Liver (tissue), 9 donors: ENCODE results near the gene HMSD. TPM values are rescaled to one million over a fixed set of nuclear protein-coding genes. Genes with fewer than 3 reads are reported as not detected.

Experiments
- DNase-seq: peaks from one replicate; pipeline ENCODE4 v3.0.0-alpha.2; 2017; ENCODE audit warnings: low spot score
- H3K27ac ChIP-seq, 2 donors: one replicate each; pipeline ENCODE4 v1.7.0; 2013; ENCODE audit warnings: inconsistent platforms in 2 of 2, low read length in 2 of 2, control low read depth in 1 of 2, low read depth in 1 of 2, mild to moderate bottlenecking in 1 of 2
- H3K27me3 ChIP-seq, 4 donors: one replicate each; pipeline versions ENCODE4 v1.6.1 to v1.7.0; 2013; ENCODE audit warnings: low read length in 3 of 4, inconsistent platforms in 1 of 4, mild to moderate bottlenecking in 1 of 4, moderate library complexity in 1 of 4; ENCODE audit not compliant: control insufficient read depth in 4 of 4, insufficient read depth in 4 of 4
- H3K36me3 ChIP-seq, 4 donors: one replicate each; pipeline versions ENCODE4 v1.6.1 to v1.7.0; 2013; ENCODE audit warnings: low read length in 3 of 4, mild to moderate bottlenecking in 3 of 4, low read depth in 1 of 4, moderate library complexity in 1 of 4; ENCODE audit not compliant: control insufficient read depth in 4 of 4, insufficient read depth in 3 of 4
- H3K4me1 ChIP-seq, 4 donors: one replicate each; pipeline versions ENCODE4 v1.6.1 to v1.7.0; 2013; ENCODE audit warnings: low read length in 3 of 4, mild to moderate bottlenecking in 3 of 4, moderate library complexity in 1 of 4; ENCODE audit not compliant: control insufficient read depth in 4 of 4, insufficient read depth in 4 of 4
- H3K4me3 ChIP-seq, 3 donors: one replicate each; pipeline versions ENCODE4 v1.6.1 to v1.7.0; 2013; ENCODE audit warnings: low read length in 3 of 3, control low read depth in 1 of 3, low read depth in 1 of 3, mild to moderate bottlenecking in 1 of 3
- H3K9ac ChIP-seq, 2 donors: one replicate each; pipeline ENCODE4 v1.7.0; 2013; ENCODE audit warnings: low read length in 2 of 2, mild to moderate bottlenecking in 2 of 2, moderate library complexity in 2 of 2, control low read depth in 1 of 2, low read depth in 1 of 2
- H3K9me3 ChIP-seq, 4 donors: one replicate each; pipeline versions ENCODE4 v1.6.1 to v1.7.0; 2013; ENCODE audit warnings: low read length in 3 of 4; ENCODE audit not compliant: control insufficient read depth in 4 of 4
- ATF3 ChIP-seq: IDR thresholded peaks from 2 replicates; pipeline ENCODE4 v1.6.1; 2016; ENCODE audit warnings: antibody characterized with exemption
- CTCF ChIP-seq: fragments of 150-350 bp; IDR thresholded peaks from 2 replicates; pipeline ENCODE4 v1.5.1; 2017; ENCODE audit warnings: improper control_type of control experiment, low read depth, low read length; ENCODE audit not compliant: missing input control
- HNF4A ChIP-seq, 2 donors: conservative IDR thresholded peaks; 2 replicates each; pipeline ENCODE4 v1.6.1; 2016; ENCODE audit warnings: antibody characterized with exemption in 2 of 2, mild to moderate bottlenecking in 2 of 2
- JUND ChIP-seq, 2 donors: IDR thresholded peaks; 2 replicates each; pipeline ENCODE4 v1.6.1; 2016; ENCODE audit warnings: antibody characterized with exemption in 2 of 2
- MAX ChIP-seq: IDR thresholded peaks from 2 replicates; pipeline ENCODE4 v1.6.1; 2016; ENCODE audit warnings: antibody characterized with exemption
- NR2F2 ChIP-seq: IDR thresholded peaks from 2 replicates; pipeline ENCODE4 v1.6.1; 2016; ENCODE audit warnings: antibody characterized with exemption
- RAD21 ChIP-seq, 2 donors: IDR thresholded peaks; 2 replicates each; pipeline ENCODE4 v1.6.1; 2016; ENCODE audit warnings: antibody characterized with exemption in 2 of 2, mild to moderate bottlenecking in 2 of 2
- REST ChIP-seq: IDR thresholded peaks from 2 replicates; pipeline ENCODE4 v1.6.1; 2016; ENCODE audit warnings: antibody characterized with exemption, mild to moderate bottlenecking
- TAF1 ChIP-seq: conservative IDR thresholded peaks from 2 replicates; pipeline ENCODE4 v1.6.1; 2016; ENCODE audit warnings: antibody characterized with exemption, mild to moderate bottlenecking
- ZBTB33 ChIP-seq: IDR thresholded peaks from 2 replicates; pipeline ENCODE4 v1.6.1; 2016; ENCODE audit warnings: antibody characterized with exemption
- WGBS: extraction: QIAGEN DNeasy Blood & Tissue Kit; methylation state at CpG from one replicate; pipeline ENCODE4 v1.1.7; 2013; 5-methylcytosine and 5-hydroxymethylcytosine counted together
- polyA plus RNA-seq, 2 donors: library from polyadenylated mRNA; stranded (reverse) in 1 of 2; unstranded in 1 of 2; fragments of 200-250 nt in 1 of 2; fragments of >200 nt in 1 of 2; fragmentation: Nextera tagmentation in 1 of 2; extraction: Ambion mirVana in 1 of 2; gene quantifications; one replicate each; pipeline versions ENCODE4 v1.2.1 to v1.2.3, GENCODE V29; 2013 to 2015
- total RNA-seq, 2 donors: library from RNA; depleted of rRNA; stranded (reverse); fragments of >200 nt; gene quantifications; one replicate each; pipeline ENCODE4 v1.2.3, GENCODE V29; 2014
- donor health status: healthy.
- donor health status: healthy.
- donor health status: healthy.
- donor health status: healthy.
- donor health status: healthy.

HMSD gene
- total and polyA plus RNA-seq, 4 donors, result 0.13 to 0.28 (median 0.14) TPM; not detected in 1

- Histone ChIP-seq H3K4me1 (no peaks in the 10 kb centered on the region), H3K9me3 (no peaks in the 10 kb centered on the region), H3K9ac (no peak overlapping the region), H3K27me3 (no peaks in the 10 kb centered on the region), H3K36me3 (no peaks in the 10 kb centered on the region), H3K27ac (no peak overlapping the region), H3K4me3 (no peak overlapping the region)
- DNase-seq, result no peak
- 79% methylated on average over 1 of the region's 1 CpG for WGBS
- TF ChIP-seq REST (no peak), NR2F2 (no peak), ATF3 (no peak), RAD21 (IDR thresholded peaks at IDR 0.05) (no peak), CTCF (no peak), JUND (IDR thresholded peaks at IDR 0.05) (no peak), HNF4A (conservative IDR thresholded peaks at IDR 0.05) (no peak), ZBTB33 (no peak), TAF1 (no peak), MAX (no peak)
Observed at GRCh38 chr18:63908858-63909257, 40.2 kb upstream of the HMSD start.

GRCh38 chr18:63909870-63910269 lies 39.2 kb upstream of the HMSD start:
- no peaks in the 10 kb centered on the region for H3K36me3 ChIP-seq

More at GRCh38 chr18:63909870-63910269, 39.2 kb upstream of the HMSD start:
- no peak overlapping the region for H3K4me3 ChIP-seq
- DNase-seq, result no peak
- H3K4me1 ChIP-seq, result no peaks in the 10 kb centered on the region
- no peaks in the 10 kb centered on the region for H3K9me3 ChIP-seq
- no peak for TF ChIP-seq CTCF
- TF ChIP-seq TAF1, result no peak
- 56% methylated on average over 2 of the region's 2 CpGs for WGBS
- H3K27me3 ChIP-seq, result no peaks in the 10 kb centered on the region
- no peak overlapping the region for H3K9ac ChIP-seq
- H3K27ac ChIP-seq, result no peak overlapping the region
